ENCODE measurements around the gene LELP1. TPM values are rescaled to one million over a fixed set of nuclear protein-coding genes. Genes with fewer than 3 reads are reported as not detected.
A peak's percentile ranks its signal among the peaks of the same experiment; 100 is the strongest.

Gene LELP1
- polyA plus RNA-seq, 3 donors, result not detected

DNA sequence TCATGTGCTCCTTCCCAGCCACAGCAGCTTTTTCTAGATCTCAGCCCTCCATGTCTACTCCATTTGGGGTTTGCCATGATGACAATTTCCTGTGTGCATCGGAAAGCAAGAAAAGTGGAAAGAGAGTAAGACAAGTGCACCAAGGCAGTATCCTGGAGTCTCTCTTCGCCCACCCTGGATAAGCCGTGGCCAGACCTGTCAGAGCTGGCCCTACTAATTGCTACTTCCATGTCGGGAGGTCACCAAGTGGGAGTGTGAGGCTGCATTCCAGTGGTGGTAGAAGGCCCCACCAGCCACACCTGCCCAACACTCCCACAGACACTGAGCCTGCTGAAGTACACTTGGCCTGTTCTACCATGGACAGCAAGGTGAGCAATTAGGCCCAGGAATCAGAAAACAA is 42.2 kb downstream of the LELP1 start:
- no peak for DNase-seq
- Mint-ChIP-seq H3K4me1 (no peaks in the 10 kb centered on the region), H3K4me3 (no peak overlapping the region), H3K36me3 (no peaks in the 10 kb centered on the region), H3K27ac (no peak overlapping the region), H3K9me3 (peaks cover 0 to 9% (median 3%) of the 10 kb centered on the region in 7 donors), H3K27me3 (ENCODE audit: low read depth in 3 of 3) (peaks cover 3 to 27% (median 6%) of the 10 kb centered on the region in 3 donors)
- no peaks in the 10 kb centered on the region for H3K79me2 ChIP-seq (ENCODE audit: insufficient read depth, low read length)
- H3K4me3 ChIP-seq (replicated peaks in 1 of 3; ENCODE audit: low read depth in 2 of 3, low read length in 3 of 3), result no peak overlapping the region
- H3K4me1 ChIP-seq (ENCODE audit: control insufficient read depth in 1 of 2, insufficient read depth in 2 of 2, low read length in 2 of 2), result no peaks in the 10 kb centered on the region
- no peaks in the 10 kb centered on the region for H3K36me3 ChIP-seq (replicated peaks in 1 of 2; ENCODE audit: control insufficient read depth in 1 of 2, insufficient read depth in 2 of 2, low read length in 2 of 2)
- H3K9me3 ChIP-seq (replicated peaks in 1 of 2; ENCODE audit: control insufficient read depth in 1 of 2, insufficient read depth in 1 of 2, low read length in 2 of 2), result no peaks in the 10 kb centered on the region
- H3K27ac ChIP-seq (ENCODE audit: low read depth in 1 of 2, low read length in 2 of 2), result no peak overlapping the region
- H4K20me1 ChIP-seq (ENCODE audit: insufficient read depth, low read length), result no peaks in the 10 kb centered on the region
- H3K9ac ChIP-seq (ENCODE audit: insufficient read depth, low read length, poor library complexity, severe bottlenecking), result no peak overlapping the region
- no peak overlapping the region for H2AFZ ChIP-seq (ENCODE audit: insufficient read depth, low read depth, low read length, poor library complexity, severe bottlenecking)
- 100% methylated on average over 2 of the region's 4 CpGs for WGBS (ENCODE audit: insufficient coverage)
- TF ChIP-seq, protein P1, sequence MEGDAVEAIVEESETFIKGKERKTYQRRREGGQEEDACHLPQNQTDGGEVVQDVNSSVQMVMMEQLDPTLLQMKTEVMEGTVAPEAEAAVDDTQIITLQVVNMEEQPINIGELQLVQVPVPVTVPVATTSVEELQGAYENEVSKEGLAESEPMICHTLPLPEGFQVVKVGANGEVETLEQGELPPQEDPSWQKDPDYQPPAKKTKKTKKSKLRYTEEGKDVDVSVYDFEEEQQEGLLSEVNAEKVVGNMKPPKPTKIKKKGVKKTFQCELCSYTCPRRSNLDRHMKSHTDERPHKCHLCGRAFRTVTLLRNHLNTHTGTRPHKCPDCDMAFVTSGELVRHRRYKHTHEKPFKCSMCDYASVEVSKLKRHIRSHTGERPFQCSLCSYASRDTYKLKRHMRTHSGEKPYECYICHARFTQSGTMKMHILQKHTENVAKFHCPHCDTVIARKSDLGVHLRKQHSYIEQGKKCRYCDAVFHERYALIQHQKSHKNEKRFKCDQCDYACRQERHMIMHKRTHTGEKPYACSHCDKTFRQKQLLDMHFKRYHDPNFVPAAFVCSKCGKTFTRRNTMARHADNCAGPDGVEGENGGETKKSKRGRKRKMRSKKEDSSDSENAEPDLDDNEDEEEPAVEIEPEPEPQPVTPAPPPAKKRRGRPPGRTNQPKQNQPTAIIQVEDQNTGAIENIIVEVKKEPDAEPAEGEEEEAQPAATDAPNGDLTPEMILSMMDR (IDR thresholded peaks at IDR 0.05), result no peak
- intact Hi-C loops (cut with micrococcal nuclease), result no loop called here
- peaks cover 6 to 7% of the 10 kb centered on the region in 2 donors for H3K27me3 ChIP-seq (ENCODE audit: control insufficient read depth in 2 of 2, insufficient read depth in 2 of 2, low read length in 2 of 2)
- H3K4me2 ChIP-seq (replicated peaks; ENCODE audit: extremely low read depth, low read length, poor library complexity, severe bottlenecking), result no peak overlapping the region

DNA sequence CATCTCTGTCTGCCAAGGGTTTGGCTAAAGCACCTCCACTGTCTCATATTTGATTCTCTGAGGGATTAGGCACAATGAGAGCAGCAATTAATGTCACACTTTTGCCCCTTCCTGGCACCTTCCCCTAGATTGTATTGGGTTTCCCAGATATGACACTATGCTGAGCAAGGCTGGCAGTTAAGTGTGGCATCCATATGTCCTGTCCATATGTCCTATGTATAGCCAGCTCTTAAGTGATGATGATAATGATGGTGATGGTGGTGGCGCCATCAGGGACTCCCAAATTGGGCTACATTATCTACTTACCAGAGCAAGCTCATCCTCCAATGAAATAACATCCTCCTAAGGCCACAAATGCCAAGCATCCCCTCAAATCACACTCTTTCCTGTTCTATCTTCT is 42.8 kb downstream of the LELP1 start:
- H3K36me3 Mint-ChIP-seq, result no peaks in the 10 kb centered on the region
- intact Hi-C loops (cut with micrococcal nuclease), result no loop called here
- TF ChIP-seq, protein P1 (IDR thresholded peaks at IDR 0.05), result no peak
- no peak overlapping the region for H3K27ac Mint-ChIP-seq
- no peaks in the 10 kb centered on the region for H4K20me1 ChIP-seq (ENCODE audit: insufficient read depth, low read length)
- peaks cover 6 to 7% of the 10 kb centered on the region in 2 donors for H3K27me3 ChIP-seq (ENCODE audit: control insufficient read depth in 2 of 2, insufficient read depth in 2 of 2, low read length in 2 of 2)
- no peak overlapping the region for H3K9ac ChIP-seq (ENCODE audit: insufficient read depth, low read length, poor library complexity, severe bottlenecking)
- H3K79me2 ChIP-seq (ENCODE audit: insufficient read depth, low read length), result no peaks in the 10 kb centered on the region
- H3K9me3 ChIP-seq (replicated peaks in 1 of 2; ENCODE audit: control insufficient read depth in 1 of 2, insufficient read depth in 1 of 2, low read length in 2 of 2), result no peaks in the 10 kb centered on the region
- H3K4me2 ChIP-seq (replicated peaks; ENCODE audit: extremely low read depth, low read length, poor library complexity, severe bottlenecking), result no peak overlapping the region
- H2AFZ ChIP-seq (ENCODE audit: insufficient read depth, low read depth, low read length, poor library complexity, severe bottlenecking), result no peak overlapping the region
- H3K4me3 ChIP-seq (replicated peaks in 1 of 3; ENCODE audit: low read depth in 2 of 3, low read length in 3 of 3), result no peak overlapping the region
- H3K36me3 ChIP-seq (replicated peaks in 1 of 2; ENCODE audit: control insufficient read depth in 1 of 2, insufficient read depth in 2 of 2, low read length in 2 of 2), result no peaks in the 10 kb centered on the region
- DNase-seq, result no peak
- H3K9me3 Mint-ChIP-seq, result peaks cover 0 to 9% (median 3%) of the 10 kb centered on the region in 7 donors
- H3K27ac ChIP-seq (ENCODE audit: low read depth in 1 of 2, low read length in 2 of 2), result no peak overlapping the region
- H3K4me1 ChIP-seq (ENCODE audit: control insufficient read depth in 1 of 2, insufficient read depth in 2 of 2, low read length in 2 of 2), result no peaks in the 10 kb centered on the region
- no CpG with 5 or more reads among the region's 1 CpG for WGBS (ENCODE audit: insufficient coverage)
- H3K27me3 Mint-ChIP-seq (ENCODE audit: low read depth in 3 of 3), result peaks cover 3 to 27% (median 6%) of the 10 kb centered on the region in 3 donors
- peak overlapping the region in 1 of 2 donors; percentile 3 for H3K4me3 Mint-ChIP-seq
- H3K4me1 Mint-ChIP-seq, result no peaks in the 10 kb centered on the region

All from CD14-positive monocyte (primary cell).